Thyroid gland (tissue), 4 donors: ENCODE measurements around the gene FLT4. TPM values are rescaled to one million over a fixed set of nuclear protein-coding genes. Genes with fewer than 3 reads are reported as not detected.
"Not testable (repeated sequence)": the region's sequence is repeated elsewhere in the genome, so short reads cannot be mapped to it uniquely, and the experiment has no call there.

ENCODE experiments used
- DNase-seq, 2 donors: peaks; one replicate each; pipeline ENCODE4 v3.0.0-alpha.2; 2019
- H3K27ac ChIP-seq, 3 donors: fragments of 200-600 bp; sonication (generic); 1 replicate in 2 of 3; 2 replicates in 1 of 3; pipeline ENCODE4 v1.5.1; 2016 to 2019; ENCODE audit warnings: mild to moderate bottlenecking in 1 of 3, moderate library complexity in 1 of 3
- H3K27me3 ChIP-seq: fragments of 200-600 bp; sonication (generic); one replicate; pipeline ENCODE4 v1.5.1; 2019
- H3K36me3 ChIP-seq, 2 donors: fragments of 200-600 bp; sonication (generic); one replicate each; pipeline ENCODE4 v1.5.1; 2016 to 2019
- H3K4me1 ChIP-seq, 2 donors: fragments of 200-600 bp; sonication (generic); one replicate each; pipeline ENCODE4 v1.5.1; 2017 to 2019
- H3K4me3 ChIP-seq, 3 donors: fragments of 200-600 bp; sonication (generic); replicated peaks in 1 of 3; 1 replicate in 2 of 3; 2 replicates in 1 of 3; pipeline ENCODE4 v1.5.1; 2016; ENCODE audit warnings: mild to moderate bottlenecking in 1 of 3
- H3K9me3 ChIP-seq: fragments of 200-600 bp; sonication (generic); one replicate; pipeline ENCODE4 v1.5.1; 2017
- POLR2A ChIP-seq, 2 donors: fragments of 450-650 bp; IDR thresholded peaks; one replicate each; pipeline ENCODE4 v1.6.1; 2017; ENCODE audit warnings: antibody characterized with exemption in 2 of 2, mild to moderate bottlenecking in 2 of 2, moderate library complexity in 1 of 2
- WGBS, 2 donors: methylation state at CpG; one replicate each; pipeline ENCODE4 v1.1.5; 2017; 5-methylcytosine and 5-hydroxymethylcytosine counted together
- intact Hi-C: fragments of 100-400 bp; cut with DNase I; formaldehyde crosslinking; loops from one replicate; pipeline ENCODE4 v1.15.1; 2023
- total RNA-seq, 4 donors: library from RNA; depleted of rRNA; stranded (reverse); fragments of >200 nt; gene quantifications; one replicate each; pipeline ENCODE4 v1.2.3, GENCODE V29; 2016
- TF ChIP-seq, protein P1 (sequence below), 6 experiments: fragments of 200-600 bp in 3 of 6; fragments of 450-650 bp in 3 of 6; sonication (generic) in 3 of 6; IDR thresholded peaks; one replicate each; pipeline ENCODE4 v1.5.1; 2016 to 2019; ENCODE audit warnings: antibody characterized with exemption in 6 of 6, mild to moderate bottlenecking in 2 of 6, inconsistent platforms in 1 of 6, moderate library complexity in 1 of 6

The FLT4 gene
- total RNA-seq, 4 donors from 2014 or later = 52.8 to 90.9 (median 66.8) TPM

- TF ChIP-seq POLR2A (IDR thresholded peaks at IDR 0.05) = no peak
- TF ChIP-seq, protein P1, sequence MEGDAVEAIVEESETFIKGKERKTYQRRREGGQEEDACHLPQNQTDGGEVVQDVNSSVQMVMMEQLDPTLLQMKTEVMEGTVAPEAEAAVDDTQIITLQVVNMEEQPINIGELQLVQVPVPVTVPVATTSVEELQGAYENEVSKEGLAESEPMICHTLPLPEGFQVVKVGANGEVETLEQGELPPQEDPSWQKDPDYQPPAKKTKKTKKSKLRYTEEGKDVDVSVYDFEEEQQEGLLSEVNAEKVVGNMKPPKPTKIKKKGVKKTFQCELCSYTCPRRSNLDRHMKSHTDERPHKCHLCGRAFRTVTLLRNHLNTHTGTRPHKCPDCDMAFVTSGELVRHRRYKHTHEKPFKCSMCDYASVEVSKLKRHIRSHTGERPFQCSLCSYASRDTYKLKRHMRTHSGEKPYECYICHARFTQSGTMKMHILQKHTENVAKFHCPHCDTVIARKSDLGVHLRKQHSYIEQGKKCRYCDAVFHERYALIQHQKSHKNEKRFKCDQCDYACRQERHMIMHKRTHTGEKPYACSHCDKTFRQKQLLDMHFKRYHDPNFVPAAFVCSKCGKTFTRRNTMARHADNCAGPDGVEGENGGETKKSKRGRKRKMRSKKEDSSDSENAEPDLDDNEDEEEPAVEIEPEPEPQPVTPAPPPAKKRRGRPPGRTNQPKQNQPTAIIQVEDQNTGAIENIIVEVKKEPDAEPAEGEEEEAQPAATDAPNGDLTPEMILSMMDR (IDR thresholded peaks at IDR 0.05) = no peak
- no peak overlapping the region for H3K4me3 ChIP-seq
- peaks cover 14 to 17% of the 10 kb centered on the region in 2 donors for H3K4me1 ChIP-seq
- no peaks in the 10 kb centered on the region for H3K36me3 ChIP-seq
- intact Hi-C loops = no loop called here
- DNase-seq = no peak
- H3K9me3 ChIP-seq = no peaks in the 10 kb centered on the region
- 16 to 31% methylated on average over 13 to 19 of the region's 64 CpGs for WGBS, 2 donors
- H3K27me3 ChIP-seq = peaks cover 10% of the 10 kb centered on the region
- H3K27ac ChIP-seq = no peak overlapping the region
Observed at GRCh38 chr5:180673371-180674089, 24.1 kb upstream of the FLT4 start.

DNA sequence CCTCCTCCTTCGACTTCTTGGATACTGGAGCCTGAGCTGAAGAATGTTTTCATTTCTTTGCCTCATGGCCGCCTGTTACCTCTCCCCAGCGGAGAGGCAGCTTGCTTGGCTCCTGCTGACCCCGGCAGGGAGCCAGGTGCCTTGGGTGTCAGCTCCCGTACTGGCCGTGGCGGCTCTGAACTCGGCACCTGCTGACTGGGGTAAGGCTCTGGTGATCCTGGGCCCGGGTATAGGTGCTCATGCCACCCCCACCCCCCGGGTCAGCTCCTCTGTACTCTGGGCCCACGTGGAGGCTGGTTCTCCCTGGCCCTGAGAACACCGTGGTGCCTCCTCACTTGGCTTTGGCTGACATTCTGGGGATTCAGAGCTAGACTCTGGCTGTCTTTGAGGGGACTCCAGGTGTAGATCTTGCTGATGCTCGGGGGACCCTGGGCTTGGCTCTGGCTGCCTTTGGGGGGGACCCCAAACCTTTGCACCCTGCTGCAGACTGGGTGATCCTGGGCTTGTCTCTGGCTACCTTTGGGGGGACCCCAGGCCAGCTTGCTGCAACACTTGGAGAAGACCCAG, 22.6 kb upstream of the FLT4 start:
- WGBS, 2 donors = 72 to 81% methylated on average over 4 to 12 of the region's 13 CpGs
- H3K9me3 ChIP-seq, intact Hi-C loops, H3K4me3 ChIP-seq, DNase-seq, H3K27me3 ChIP-seq, H3K36me3 ChIP-seq, H3K27ac ChIP-seq: not testable (repeated sequence)
- H3K4me1 ChIP-seq = peaks cover 14 to 17% of the 10 kb centered on the region in 2 donors

- intact Hi-C loops = no loop called here
- TF ChIP-seq POLR2A (IDR thresholded peaks at IDR 0.05) = no peak
- TF ChIP-seq, protein P1 (IDR thresholded peaks at IDR 0.05) = peak in 5 of 6 experiments; percentile 17 to 66 (median 61)
- peak; percentile 69 to 70 for DNase-seq
Observed at GRCh38 chr5:180670586-180671359, 21.4 kb upstream of the FLT4 start.

DNA sequence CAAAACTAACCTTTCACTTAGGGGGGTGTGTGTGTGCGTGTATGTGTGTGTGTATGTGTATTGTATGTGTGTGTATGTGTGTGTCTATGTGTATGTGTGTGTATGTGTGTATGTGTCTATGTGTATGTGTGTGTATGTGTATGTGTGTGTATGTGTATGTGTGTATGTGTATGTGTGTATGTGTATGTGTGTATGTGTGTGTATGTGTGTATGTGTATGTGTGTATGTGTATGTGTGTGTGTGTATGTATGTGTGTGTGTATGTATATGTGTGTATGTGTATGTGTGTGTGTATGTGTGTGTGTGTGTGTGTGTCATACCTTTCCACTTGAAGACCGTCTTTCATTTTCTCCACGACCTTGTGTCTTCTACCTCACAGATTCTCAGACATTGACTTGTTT, 20.8 kb upstream of the FLT4 start:
- intact Hi-C loops = no loop called here
- no peak overlapping the region for H3K4me3 ChIP-seq
- DNase-seq = no peak
- H3K27ac ChIP-seq = no peak overlapping the region
- TF ChIP-seq, protein P1 (IDR thresholded peaks at IDR 0.05) = no peak
- no peak for TF ChIP-seq POLR2A (IDR thresholded peaks at IDR 0.05)
- no peaks in the 10 kb centered on the region for H3K36me3 ChIP-seq
- no peaks in the 10 kb centered on the region for H3K9me3 ChIP-seq
- WGBS, 2 donors = 57 to 63% methylated on average over 3 of the region's 3 CpGs
- peaks cover 10% of the 10 kb centered on the region for H3K27me3 ChIP-seq
- peaks cover 14 to 17% of the 10 kb centered on the region in 2 donors for H3K4me1 ChIP-seq

More at GRCh38 chr5:180670586-180671359, 21.4 kb upstream of the FLT4 start:
- no peak overlapping the region for H3K27ac ChIP-seq
- H3K36me3 ChIP-seq = no peaks in the 10 kb centered on the region
- 19 to 33% methylated on average over 17 of the region's 17 CpGs for WGBS, 2 donors
- H3K9me3 ChIP-seq = no peaks in the 10 kb centered on the region
- peaks cover 10% of the 10 kb centered on the region for H3K27me3 ChIP-seq
- H3K4me3 ChIP-seq = no peak overlapping the region
- H3K4me1 ChIP-seq = peaks cover 14 to 17% of the 10 kb centered on the region in 2 donors

GRCh38 chr5:180669661-180670060, 20.3 kb upstream of the FLT4 start:
- Histone ChIP-seq H3K4me1 (peaks cover 14 to 17% of the 10 kb centered on the region in 2 donors), H3K27ac (no peak overlapping the region), H3K36me3 (no peaks in the 10 kb centered on the region), H3K4me3 (no peak overlapping the region), H3K9me3 (no peaks in the 10 kb centered on the region), H3K27me3 (peaks cover 10% of the 10 kb centered on the region)
- no peak for DNase-seq
- 65 to 77% methylated on average over 5 of the region's 5 CpGs for WGBS, 2 donors
- TF ChIP-seq, protein P1 (IDR thresholded peaks at IDR 0.05) = no peak
- no peak for TF ChIP-seq POLR2A (IDR thresholded peaks at IDR 0.05)
- intact Hi-C loops = no loop called here
